Erythroblast (primary cell): ENCODE data around the gene PCNX1.
"Not testable (repeated sequence)": the region's sequence is repeated elsewhere in the genome, so short reads cannot be mapped to it uniquely, and the experiment has no call there.

ENCODE experiments used
- DNase-seq, 2 experiments: peaks; one replicate each; lab custom pipeline; 2025; lab: John Stamatoyannopoulos, UW
- GATA1 ChIP-seq: IDR thresholded peaks from 2 replicates; pipeline ENCODE4 v1.6.1; 2011; ENCODE audit warnings: low read depth, mild to moderate bottlenecking, control low read depth, low read length, moderate library complexity
- POLR2A ChIP-seq: IDR thresholded peaks from 2 replicates; pipeline ENCODE4 v1.6.1; 2011; ENCODE audit warnings: mild to moderate bottlenecking, low read length

Gene PCNX1

DNA sequence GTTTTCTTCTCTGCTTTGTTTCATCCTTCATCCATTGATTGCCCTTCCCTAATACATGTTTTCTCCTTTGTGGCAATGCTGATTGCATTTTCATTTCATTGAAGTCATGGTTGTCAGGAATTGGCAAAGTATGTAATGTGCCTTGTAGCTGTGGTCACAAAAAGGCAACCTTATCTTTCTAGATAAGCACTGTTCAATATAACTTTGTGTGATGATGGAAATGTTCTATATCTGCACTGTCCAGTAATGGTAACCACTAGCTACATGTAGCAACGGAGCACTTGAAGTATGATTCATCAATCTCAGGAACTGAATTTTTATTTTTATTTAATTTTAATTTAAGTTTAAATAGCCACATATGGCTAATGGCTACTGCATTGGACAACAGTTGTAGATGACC, 79.8 kb downstream of the PCNX1 start:
- DNase-seq, result peak; percentile 19 to 58
- no peak for TF ChIP-seq POLR2A
- TF ChIP-seq GATA1, result no peak

DNA sequence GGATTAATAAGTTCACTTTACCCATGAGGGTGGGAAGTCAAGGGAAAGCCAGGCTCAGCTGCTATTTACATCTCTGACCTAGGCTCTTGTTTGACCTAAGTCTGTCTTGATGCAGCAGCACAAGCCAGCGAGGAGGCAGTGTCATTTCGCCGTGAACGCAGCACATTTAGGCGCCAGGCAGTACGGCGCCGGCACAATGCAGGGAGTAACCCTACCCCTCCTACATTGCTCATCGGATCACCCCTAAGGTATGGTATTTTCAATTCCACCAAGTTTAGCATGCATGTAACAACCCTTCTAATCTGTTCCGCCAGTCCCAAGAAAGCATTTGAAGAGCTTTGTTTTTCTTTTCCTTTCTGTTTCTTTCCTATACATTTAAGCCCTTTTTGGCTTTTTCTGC, 81.2 kb downstream of the PCNX1 start:
- DNase-seq, result no peak
- TF ChIP-seq GATA1, result no peak
- no peak for TF ChIP-seq POLR2A

DNA sequence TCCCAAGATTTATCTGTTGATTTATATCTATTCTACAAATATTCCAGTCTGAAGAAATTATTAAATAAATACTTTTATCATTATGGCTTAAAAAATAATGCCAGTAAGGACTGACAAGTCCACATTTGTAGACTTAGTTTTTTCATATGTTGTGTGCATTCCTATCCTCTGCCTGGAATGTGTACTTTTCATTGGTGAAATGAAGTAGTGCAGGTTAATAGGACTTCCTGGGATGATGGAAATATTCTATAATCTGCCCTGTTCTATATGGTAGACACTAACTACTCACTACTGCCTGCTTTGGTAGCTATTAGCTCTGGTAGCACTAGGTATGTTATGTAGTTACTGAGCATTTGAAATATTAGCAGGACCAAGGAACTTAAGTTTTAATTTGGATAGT, 86.7 kb downstream of the PCNX1 start:
- no peak for DNase-seq
- TF ChIP-seq GATA1 (no peak), POLR2A (no peak)

DNA sequence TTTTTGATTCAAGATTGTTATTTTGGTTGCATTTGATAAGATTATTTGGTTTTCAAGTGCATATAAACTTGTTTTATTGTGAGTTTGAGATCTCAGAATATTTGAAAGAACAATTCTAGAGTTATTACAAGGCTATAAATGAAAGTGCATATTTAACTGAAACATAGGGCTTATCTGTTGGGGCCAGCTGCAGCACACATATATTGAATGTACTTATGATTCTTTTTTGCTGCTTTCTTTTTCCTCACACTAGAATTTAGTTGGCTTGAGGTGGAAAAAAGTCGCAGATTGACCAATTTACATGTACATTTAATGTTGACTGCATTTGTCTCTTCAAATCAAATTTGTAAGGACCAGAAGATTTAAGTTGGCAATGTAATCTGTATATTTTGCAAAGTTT, 88.0 kb downstream of the PCNX1 start:
- TF ChIP-seq POLR2A (no peak), GATA1 (no peak)

DNA sequence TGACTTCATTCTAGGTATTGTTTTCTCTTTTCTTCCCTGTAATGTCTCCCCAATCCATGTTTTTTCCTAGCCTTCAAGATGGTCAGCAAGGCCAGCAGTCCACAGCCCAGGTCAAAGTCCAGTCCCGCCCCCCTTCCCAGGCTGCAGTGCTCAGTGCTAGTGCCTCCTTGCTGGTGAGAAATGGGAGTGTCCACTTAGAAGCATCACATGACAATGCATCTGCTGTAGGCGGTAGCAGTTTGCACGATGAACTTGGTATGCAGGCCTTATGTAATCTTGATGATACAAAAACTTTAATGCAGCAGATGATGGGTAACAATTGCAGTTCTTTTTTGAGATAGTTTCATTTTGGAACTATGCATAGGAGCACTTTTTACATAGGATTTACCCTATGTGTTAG, 88.4 kb downstream of the PCNX1 start:
- DNase-seq, result peak; percentile 56 to 62
- TF ChIP-seq GATA1, result no peak
- no peak for TF ChIP-seq POLR2A

More for the DNA sequence above, 88.0 kb downstream of the PCNX1 start:
- peak; percentile 15 to 29 for DNase-seq

DNA sequence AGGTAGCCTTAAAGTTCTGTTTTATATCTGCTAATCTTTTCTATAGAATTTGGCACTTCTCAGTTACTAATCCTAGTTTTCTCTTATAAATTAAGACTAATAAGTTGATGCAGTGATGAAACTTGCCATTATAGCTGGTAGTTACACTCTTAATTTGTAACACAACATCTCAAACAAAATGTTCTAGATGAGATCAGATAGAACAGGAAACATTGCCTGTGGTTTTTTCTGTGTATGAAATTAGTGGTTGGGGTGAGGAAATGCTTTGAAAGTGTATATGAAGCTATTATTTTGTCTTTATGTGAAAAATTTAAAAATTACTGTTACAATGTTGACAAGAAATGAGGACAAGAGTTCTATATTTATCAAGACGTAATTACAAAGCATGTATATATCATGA, 91.9 kb downstream of the PCNX1 start:
- no peak for TF ChIP-seq GATA1
- no peak for TF ChIP-seq POLR2A
- no peak for DNase-seq

DNA sequence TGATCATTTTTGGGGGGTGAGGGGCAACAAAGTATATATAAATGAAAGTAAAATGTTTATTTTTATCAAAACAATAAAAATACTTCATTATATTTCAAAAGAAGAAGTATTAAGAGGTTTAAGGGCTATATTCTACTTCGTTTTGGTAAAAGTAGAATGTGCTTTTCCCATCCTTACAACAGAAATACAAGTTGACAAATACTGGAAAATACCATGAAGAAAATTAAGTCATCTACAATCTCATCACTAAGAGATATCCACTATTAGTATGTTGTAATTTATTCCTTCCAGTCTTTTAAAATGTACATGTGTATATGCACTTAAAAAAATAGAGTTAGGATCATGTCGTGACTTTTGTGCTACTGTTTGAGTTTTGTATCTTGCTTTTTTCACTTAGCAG, 92.8 kb downstream of the PCNX1 start:
- no peak for TF ChIP-seq POLR2A
- TF ChIP-seq GATA1, result no peak
- no peak for DNase-seq

DNA sequence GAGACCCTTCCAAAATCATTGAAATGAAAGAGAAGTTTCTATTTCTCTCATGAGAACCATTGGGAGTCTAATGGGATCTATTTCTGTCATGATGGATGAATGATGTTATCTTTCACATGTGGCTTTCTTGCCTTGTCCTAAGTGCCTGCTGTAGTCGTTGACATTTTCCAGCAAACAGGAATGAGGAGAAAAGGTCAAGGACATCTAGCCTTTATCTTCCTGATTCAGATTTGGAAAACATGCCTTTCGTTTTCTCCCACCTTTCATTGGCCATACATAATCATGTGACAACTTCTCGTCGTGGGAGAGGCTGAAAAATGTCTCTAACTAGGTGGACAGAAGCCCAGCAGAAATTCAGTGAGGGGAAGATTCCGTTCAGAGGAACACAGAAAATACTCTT, 94.5 kb downstream of the PCNX1 start:
- TF ChIP-seq GATA1 (no peak), POLR2A (no peak)
- no peak for DNase-seq

DNA sequence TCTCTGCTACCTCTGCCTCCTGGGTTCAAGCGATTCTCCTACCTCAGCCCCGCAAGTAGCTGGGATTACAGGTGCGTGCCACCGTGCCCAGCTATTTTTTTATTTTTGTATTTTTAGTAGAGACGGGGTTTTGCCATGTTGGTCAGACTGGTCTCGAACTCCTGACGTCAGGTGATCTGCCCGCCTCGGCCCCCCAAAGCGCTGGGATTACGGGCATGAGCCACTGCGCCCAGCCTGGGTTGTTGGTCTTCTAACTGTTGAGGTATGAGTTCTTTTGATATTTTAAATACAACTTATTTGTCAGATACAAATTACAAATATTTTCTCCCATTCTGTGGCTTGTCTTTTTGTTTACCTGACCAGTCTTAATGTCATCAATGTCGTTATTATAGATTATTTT, 95.9 kb downstream of the PCNX1 start:
- DNase-seq, result no peak
- TF ChIP-seq POLR2A (no peak), GATA1 (no peak)

DNA sequence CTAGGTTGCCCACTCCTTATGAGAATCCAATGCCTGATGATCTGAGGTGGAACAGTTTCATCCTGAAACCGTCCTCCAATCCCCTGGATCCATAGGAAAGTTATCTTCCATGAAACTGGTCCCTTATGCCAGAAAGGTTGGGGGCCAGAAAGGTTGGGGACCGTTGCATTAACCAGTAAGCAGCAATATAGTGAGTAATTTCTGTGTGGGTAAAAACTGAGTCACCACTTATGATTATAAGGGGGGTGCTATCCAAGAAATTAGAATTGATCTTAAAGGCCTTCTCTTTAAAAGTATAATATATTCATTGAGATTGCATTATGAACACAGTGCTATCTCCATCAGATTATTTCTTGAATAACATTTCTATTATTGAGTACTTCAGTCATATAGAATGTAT, 97.2 kb downstream of the PCNX1 start:
- no peak for DNase-seq
- TF ChIP-seq POLR2A, result no peak
- no peak for TF ChIP-seq GATA1

DNA sequence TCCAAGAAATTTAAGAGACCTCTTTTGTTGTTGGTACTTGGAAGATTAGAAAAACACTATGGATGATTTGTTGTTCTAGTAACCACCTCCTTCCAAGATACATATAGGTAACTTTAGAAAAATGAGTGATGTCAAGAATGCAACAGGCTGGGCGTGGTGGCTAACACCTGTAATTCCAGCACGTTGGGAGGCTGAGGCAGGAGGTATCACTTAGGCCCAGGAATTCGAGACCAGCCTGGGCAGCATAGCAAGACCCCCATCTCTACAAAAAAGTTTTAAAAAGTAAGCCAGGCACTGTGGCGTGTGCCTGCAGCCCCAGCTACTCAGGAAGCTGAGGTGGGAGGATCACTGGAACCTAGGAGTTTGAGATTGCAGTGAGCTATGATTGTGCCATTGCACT, 97.8 kb downstream of the PCNX1 start:
- no peak for DNase-seq
- TF ChIP-seq POLR2A, result no peak
- no peak for TF ChIP-seq GATA1

DNA sequence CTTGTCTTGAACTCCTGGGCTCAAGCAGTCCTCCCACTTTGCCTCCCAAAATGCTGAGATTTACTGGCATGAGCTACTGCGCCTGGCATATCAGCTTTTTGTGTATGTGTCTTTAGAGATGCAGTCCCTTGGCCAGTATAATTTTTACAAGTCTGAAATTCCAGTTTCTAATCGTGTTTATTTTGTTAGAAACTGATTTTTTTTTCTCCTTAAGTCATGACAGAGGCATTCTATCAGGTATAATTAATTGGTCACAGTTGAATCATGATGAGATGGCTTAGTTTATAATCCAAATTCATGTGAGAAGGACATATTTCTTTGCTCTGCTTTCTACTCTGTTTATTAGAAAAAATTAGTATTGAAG, 98.9 kb downstream of the PCNX1 start:
- TF ChIP-seq GATA1, result no peak
- no peak for TF ChIP-seq POLR2A
- DNase-seq, result no peak

DNA sequence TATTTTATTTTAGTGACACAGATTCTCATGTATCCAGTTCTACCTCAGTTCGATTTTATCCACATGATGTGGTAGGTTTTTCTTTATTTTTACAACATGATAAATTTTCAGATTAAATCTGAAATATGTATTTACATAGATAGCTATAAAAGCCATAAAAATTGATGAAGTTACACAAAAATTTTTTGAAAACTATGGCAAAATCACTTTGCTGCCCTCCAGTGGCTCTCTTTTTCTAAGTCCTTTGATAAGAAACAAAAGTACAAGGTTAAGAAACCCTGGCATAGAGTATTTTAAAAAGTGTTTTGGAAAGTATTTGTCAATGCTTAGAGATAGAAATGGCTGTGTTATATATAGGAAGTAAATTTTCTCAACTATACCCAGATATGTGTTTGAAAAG, 104.2 kb downstream of the PCNX1 start:
- TF ChIP-seq POLR2A, result no peak
- TF ChIP-seq GATA1, result no peak
- DNase-seq, result no peak

DNA sequence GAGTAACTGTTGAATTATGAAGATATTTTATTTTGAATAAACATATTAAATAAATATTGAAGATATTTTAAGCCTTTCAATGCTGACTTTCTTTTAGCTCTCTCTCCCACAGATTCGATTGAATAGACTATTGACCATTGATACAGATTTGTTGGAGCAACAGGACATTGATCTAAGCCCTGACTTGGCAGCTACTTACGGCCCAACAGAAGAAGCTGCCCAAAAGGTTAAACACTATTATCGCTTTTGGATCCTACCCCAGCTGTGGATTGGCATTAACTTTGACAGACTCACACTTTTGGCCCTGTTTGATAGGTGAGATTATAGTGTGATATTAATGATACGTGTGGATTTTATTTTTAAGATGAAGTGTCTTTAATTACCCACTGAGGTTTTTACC, 105.6 kb downstream of the PCNX1 start:
- no peak for DNase-seq
- TF ChIP-seq GATA1 (no peak), POLR2A (no peak)

DNA sequence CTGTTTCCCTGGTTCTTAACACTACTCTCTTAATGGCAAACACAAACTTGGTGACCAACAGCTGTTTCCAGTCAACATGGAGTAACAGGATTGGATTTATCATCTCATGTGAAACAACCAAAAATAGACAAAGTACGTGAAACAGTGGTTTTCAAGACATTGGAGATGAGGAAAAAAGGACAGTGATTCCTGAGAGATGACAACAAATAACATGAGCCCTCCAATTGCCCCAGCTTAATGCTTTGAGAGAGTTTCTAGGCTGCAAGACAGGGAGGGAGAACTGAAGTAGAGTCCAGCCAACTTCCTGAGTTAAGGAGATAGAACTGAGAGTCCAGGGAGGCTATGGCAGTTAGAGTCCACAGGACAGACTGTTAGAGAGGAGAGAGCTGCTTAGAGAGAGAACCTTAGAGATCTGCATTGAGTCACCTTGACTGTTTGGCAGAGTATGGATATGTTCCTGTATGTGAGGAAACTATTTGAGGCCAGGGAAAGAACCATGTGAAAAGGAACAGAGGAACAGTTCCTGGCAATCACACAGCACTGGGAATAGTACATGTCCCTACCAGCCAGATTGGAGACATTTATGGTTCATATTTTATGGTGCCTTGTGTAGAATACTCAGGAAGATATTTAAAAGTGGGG, 106.4 kb downstream of the PCNX1 start:
- DNase-seq, result no peak
- TF ChIP-seq GATA1 (no peak), POLR2A (no peak)

DNA sequence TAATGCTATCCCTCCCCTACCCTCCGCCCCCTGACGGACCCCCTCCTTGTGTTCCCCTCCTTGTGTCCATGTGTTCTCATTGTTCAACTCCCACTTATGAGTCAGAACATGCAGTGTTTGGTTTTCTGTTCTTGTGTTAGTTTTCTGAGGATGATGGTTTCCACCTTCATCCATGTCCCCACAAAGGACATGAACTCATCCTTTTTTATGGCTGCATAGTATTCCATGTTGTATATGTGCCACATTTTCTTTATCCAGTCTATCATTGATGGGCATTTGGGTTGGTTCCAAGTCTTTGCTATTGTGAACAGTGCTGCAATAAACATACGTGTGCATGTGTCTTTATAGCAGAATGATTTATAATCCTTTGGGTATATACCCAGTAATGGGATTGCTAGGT, 112.7 kb downstream of the PCNX1 start:
- DNase-seq, result not testable (repeated sequence)
